Neural progenitor cell (in vitro differentiated cells): ENCODE data around the gene HYCC2. TPM values are rescaled to one million over a fixed set of nuclear protein-coding genes. Genes with fewer than 3 reads are reported as not detected.
"Not testable (repeated sequence)": the region's sequence is repeated elsewhere in the genome, so short reads cannot be mapped to it uniquely, and the experiment has no call there.

Experiments used
- DNase-seq: peaks from one replicate; pipeline ENCODE4 v3.0.0-alpha.2; 2016; ENCODE audit warnings: low spot score
- H2AFZ ChIP-seq: fragments of 200-600 bp; sonication (generic); replicated peaks from 2 replicates; pipeline ENCODE4 v1.6.1; 2016; ENCODE audit warnings: antibody characterized with exemption
- H3F3A ChIP-seq: fragments of 200-600 bp; sonication (generic); 2 replicates; pipeline ENCODE4 v1.6.1; 2016; ENCODE audit warnings: antibody characterized with exemption, low read depth
- H3K27ac ChIP-seq: fragments of 200-600 bp; sonication (generic); 2 replicates; pipeline ENCODE4 v1.5.1; 2016; ENCODE audit warnings: mild to moderate bottlenecking
- H3K27me3 ChIP-seq: fragments of 200-600 bp; sonication (generic); 2 replicates; pipeline ENCODE4 v1.6.1; 2016; ENCODE audit warnings: mild to moderate bottlenecking, moderate library complexity
- H3K36me3 ChIP-seq: fragments of 200-600 bp; sonication (generic); 2 replicates; pipeline ENCODE4 v1.5.1; 2016
- H3K4me1 ChIP-seq: fragments of 200-600 bp; sonication (generic); 2 replicates; pipeline ENCODE4 v1.6.1; 2016; ENCODE audit warnings: mixed run types
- H3K4me2 ChIP-seq: fragments of 200-600 bp; sonication (generic); 2 replicates; pipeline ENCODE4 v1.6.1; 2016
- H3K4me3 ChIP-seq: fragments of 200-600 bp; sonication (generic); 2 replicates; pipeline ENCODE4 v1.5.1; 2016
- H3K79me2 ChIP-seq: fragments of 200-600 bp; sonication (generic); 2 replicates; pipeline ENCODE4 v1.6.1; 2016; ENCODE audit warnings: low read depth
- H3K9ac ChIP-seq: fragments of 200-600 bp; sonication (generic); 2 replicates; pipeline ENCODE4 v1.6.1; 2016
- H3K9me3 ChIP-seq: fragments of 200-600 bp; sonication (generic); 2 replicates; pipeline ENCODE4 v1.5.1; 2016; ENCODE audit warnings: low read depth
- H4K20me1 ChIP-seq: fragments of 200-600 bp; sonication (generic); 2 replicates; pipeline ENCODE4 v1.6.1; 2016; ENCODE audit warnings: low read depth
- H3K27ac Mint-ChIP-seq: 3 replicates; pipeline ENCODE4 v1.8.0; 2021; ENCODE audit warnings: mixed read lengths
- H3K27me3 Mint-ChIP-seq: 2 replicates; pipeline ENCODE4 v1.8.0; 2022; ENCODE audit warnings: low read depth, mild to moderate bottlenecking, inconsistent platforms, moderate library complexity, mixed read lengths; ENCODE audit not compliant: insufficient read depth
- H3K36me3 Mint-ChIP-seq: 3 replicates; pipeline ENCODE4 v1.8.0; 2021; ENCODE audit warnings: mixed read lengths
- H3K4me1 Mint-ChIP-seq: 3 replicates; pipeline ENCODE4 v1.8.0; 2021; ENCODE audit warnings: mixed read lengths
- H3K4me3 Mint-ChIP-seq: 3 replicates; pipeline ENCODE4 v1.8.0; 2021; ENCODE audit warnings: mild to moderate bottlenecking, moderate library complexity, mixed read lengths
- H3K9me3 Mint-ChIP-seq: 3 replicates; pipeline ENCODE4 v1.8.0; 2020; ENCODE audit warnings: mixed read lengths
- EZH2 ChIP-seq: fragments of 200-600 bp; sonication (generic); IDR thresholded peaks from 2 replicates; pipeline ENCODE4 v1.6.1; 2017; ENCODE audit warnings: antibody characterized with exemption, mild to moderate bottlenecking, moderate library complexity
- EZH2phosphoT487 ChIP-seq: fragments of 200-600 bp; sonication (generic); IDR thresholded peaks from 2 replicates; pipeline ENCODE4 v1.6.1; 2017; ENCODE audit warnings: antibody characterized with exemption
- total RNA-seq: library from RNA; depleted of rRNA; stranded (reverse); fragments of >200 nt; gene quantifications from 2 replicates; pipeline ENCODE4 v1.2.3, GENCODE V29; 2015; ENCODE audit warnings: low replicate concordance
- TF ChIP-seq, protein P1 (sequence below): fragments of 200-600 bp; sonication (generic); IDR thresholded peaks from 2 replicates; pipeline ENCODE4 v1.5.1; 2017; ENCODE audit warnings: antibody characterized with exemption, mild to moderate bottlenecking

Gene HYCC2
- total RNA-seq, 1 donor from 2014 or later = 9.1 TPM

GRCh38 chr2:201073071-201073470 is 1.6 kb upstream of the HYCC2 start:
- no peaks in the 10 kb centered on the region for H3K9me3 ChIP-seq
- peaks cover 11% of the 10 kb centered on the region for H3K4me1 ChIP-seq
- no peak overlapping the region for H3K27ac ChIP-seq
- H3K9ac ChIP-seq = no peak overlapping the region
- H3K4me2 ChIP-seq = peak overlapping the region; percentile 97
- H3K4me3 ChIP-seq = peak overlapping the region; percentile 88
- H3K27me3 ChIP-seq = no peaks in the 10 kb centered on the region
- Mint-ChIP-seq H3K4me1 (peaks cover 26% of the 10 kb centered on the region), H3K36me3 (no peaks in the 10 kb centered on the region), H3K9me3 (no peaks in the 10 kb centered on the region), H3K27ac (no peak overlapping the region), H3K4me3 (peak overlapping the region; percentile 97), H3K27me3 (peaks cover 2% of the 10 kb centered on the region)
- H3F3A ChIP-seq = peaks cover 15% of the 10 kb centered on the region
- DNase-seq = no peak
- no peak overlapping the region for H2AFZ ChIP-seq
- peaks cover 53% of the 10 kb centered on the region for H3K79me2 ChIP-seq
- TF ChIP-seq, protein P1, sequence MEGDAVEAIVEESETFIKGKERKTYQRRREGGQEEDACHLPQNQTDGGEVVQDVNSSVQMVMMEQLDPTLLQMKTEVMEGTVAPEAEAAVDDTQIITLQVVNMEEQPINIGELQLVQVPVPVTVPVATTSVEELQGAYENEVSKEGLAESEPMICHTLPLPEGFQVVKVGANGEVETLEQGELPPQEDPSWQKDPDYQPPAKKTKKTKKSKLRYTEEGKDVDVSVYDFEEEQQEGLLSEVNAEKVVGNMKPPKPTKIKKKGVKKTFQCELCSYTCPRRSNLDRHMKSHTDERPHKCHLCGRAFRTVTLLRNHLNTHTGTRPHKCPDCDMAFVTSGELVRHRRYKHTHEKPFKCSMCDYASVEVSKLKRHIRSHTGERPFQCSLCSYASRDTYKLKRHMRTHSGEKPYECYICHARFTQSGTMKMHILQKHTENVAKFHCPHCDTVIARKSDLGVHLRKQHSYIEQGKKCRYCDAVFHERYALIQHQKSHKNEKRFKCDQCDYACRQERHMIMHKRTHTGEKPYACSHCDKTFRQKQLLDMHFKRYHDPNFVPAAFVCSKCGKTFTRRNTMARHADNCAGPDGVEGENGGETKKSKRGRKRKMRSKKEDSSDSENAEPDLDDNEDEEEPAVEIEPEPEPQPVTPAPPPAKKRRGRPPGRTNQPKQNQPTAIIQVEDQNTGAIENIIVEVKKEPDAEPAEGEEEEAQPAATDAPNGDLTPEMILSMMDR = no peak
- no peak for TF ChIP-seq EZH2phosphoT487
- no peak for TF ChIP-seq EZH2
- no peaks in the 10 kb centered on the region for H4K20me1 ChIP-seq
- H3K36me3 ChIP-seq = no peaks in the 10 kb centered on the region

- Histone ChIP-seq H3K4me1 (peaks cover 11% of the 10 kb centered on the region), H3F3A (peaks cover 15% of the 10 kb centered on the region), H3K79me2 (peaks cover 62% of the 10 kb centered on the region), H3K27me3 (no peaks in the 10 kb centered on the region), H3K9ac (peak overlapping the region; percentile 86), H2AFZ (peak overlapping the region; percentile 96), H3K9me3 (no peaks in the 10 kb centered on the region), H3K4me3 (peak overlapping the region; percentile 88), H4K20me1 (no peaks in the 10 kb centered on the region), H3K36me3 (no peaks in the 10 kb centered on the region), H3K4me2 (peak overlapping the region; percentile 97), H3K27ac (peak overlapping the region; percentile 84)
- H3K36me3 Mint-ChIP-seq = no peaks in the 10 kb centered on the region
- TF ChIP-seq EZH2phosphoT487 = no peak
- DNase-seq = no peak
- H3K27ac Mint-ChIP-seq = peak overlapping the region; percentile 98
- no peaks in the 10 kb centered on the region for H3K9me3 Mint-ChIP-seq
- H3K4me3 Mint-ChIP-seq = peak overlapping the region; percentile 97
- H3K4me1 Mint-ChIP-seq = peaks cover 26% of the 10 kb centered on the region
- H3K27me3 Mint-ChIP-seq = peaks cover 2% of the 10 kb centered on the region
These were observed 695 bp upstream of the HYCC2 start for GRCh38 chr2:201072201-201072530.

- peak overlapping the region; percentile 97 for H3K4me3 Mint-ChIP-seq
- Histone ChIP-seq H3K27me3 (no peaks in the 10 kb centered on the region), H3K4me3 (peak overlapping the region; percentile 88), H3K79me2 (peaks cover 70% of the 10 kb centered on the region), H3F3A (peaks cover 15% of the 10 kb centered on the region), H4K20me1 (no peaks in the 10 kb centered on the region), H3K27ac (no peak overlapping the region), H3K36me3 (no peaks in the 10 kb centered on the region), H3K9ac (peak overlapping the region; percentile 67), H3K4me1 (peaks cover 11% of the 10 kb centered on the region), H3K9me3 (no peaks in the 10 kb centered on the region), H2AFZ (peak overlapping the region; percentile 96), H3K4me2 (peak overlapping the region; percentile 97)
- peak overlapping the region; percentile 98 for H3K27ac Mint-ChIP-seq
- peak; percentile 3 for DNase-seq
- peaks cover 26% of the 10 kb centered on the region for H3K4me1 Mint-ChIP-seq
- TF ChIP-seq, protein P1 = no peak
- TF ChIP-seq EZH2phosphoT487 = no peak
- H3K27me3 Mint-ChIP-seq = peaks cover 2% of the 10 kb centered on the region
- no peaks in the 10 kb centered on the region for H3K36me3 Mint-ChIP-seq
- H3K9me3 Mint-ChIP-seq = no peaks in the 10 kb centered on the region
These were observed 458 bp downstream of the HYCC2 start for GRCh38 chr2:201070948-201071478.

DNA sequence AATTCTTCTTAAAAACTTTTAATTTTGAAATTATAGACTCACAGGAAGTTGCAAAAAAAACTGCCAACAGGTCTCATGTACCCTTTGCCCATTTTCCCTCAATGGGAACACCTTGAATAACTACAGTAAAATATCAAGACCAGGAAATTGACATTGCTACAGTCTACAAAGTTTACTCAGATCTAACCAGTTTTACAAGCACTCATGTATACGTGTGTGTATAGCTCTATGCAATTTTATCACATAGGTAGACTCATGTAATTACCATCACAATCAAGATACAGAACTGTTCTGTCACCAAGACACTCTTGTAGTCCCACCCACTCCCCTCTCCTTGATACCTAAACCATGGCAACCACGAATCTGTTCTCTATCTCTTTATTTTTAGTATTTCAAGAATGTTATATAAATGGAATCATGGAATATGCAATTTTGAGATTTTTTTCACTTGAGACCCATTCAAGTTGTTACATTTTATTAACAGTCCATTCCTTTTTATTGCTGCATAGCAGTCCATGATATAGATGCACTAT is 6.6 kb downstream of the HYCC2 start:
- H3K27ac ChIP-seq = no peak overlapping the region
- no peak overlapping the region for H2AFZ ChIP-seq
- H3K4me1 ChIP-seq = peaks cover 3% of the 10 kb centered on the region
- H3K4me1 Mint-ChIP-seq = peaks cover 10% of the 10 kb centered on the region
- H3K27me3 ChIP-seq = no peaks in the 10 kb centered on the region
- no peaks in the 10 kb centered on the region for H3F3A ChIP-seq
- H4K20me1 ChIP-seq = no peaks in the 10 kb centered on the region
- no peaks in the 10 kb centered on the region for H3K36me3 Mint-ChIP-seq
- no peak overlapping the region for H3K9ac ChIP-seq
- H3K4me3 ChIP-seq = no peak overlapping the region
- no peaks in the 10 kb centered on the region for H3K27me3 Mint-ChIP-seq
- no peaks in the 10 kb centered on the region for H3K9me3 ChIP-seq
- DNase-seq = no peak
- H3K36me3 ChIP-seq = no peaks in the 10 kb centered on the region
- H3K4me2 ChIP-seq = no peak overlapping the region
- peaks cover 46% of the 10 kb centered on the region for H3K79me2 ChIP-seq
- no peaks in the 10 kb centered on the region for H3K9me3 Mint-ChIP-seq
- TF ChIP-seq EZH2 (no peak), EZH2phosphoT487 (no peak)
- TF ChIP-seq, protein P1 = no peak
- H3K27ac Mint-ChIP-seq = no peak overlapping the region
- H3K4me3 Mint-ChIP-seq = no peak overlapping the region

DNA sequence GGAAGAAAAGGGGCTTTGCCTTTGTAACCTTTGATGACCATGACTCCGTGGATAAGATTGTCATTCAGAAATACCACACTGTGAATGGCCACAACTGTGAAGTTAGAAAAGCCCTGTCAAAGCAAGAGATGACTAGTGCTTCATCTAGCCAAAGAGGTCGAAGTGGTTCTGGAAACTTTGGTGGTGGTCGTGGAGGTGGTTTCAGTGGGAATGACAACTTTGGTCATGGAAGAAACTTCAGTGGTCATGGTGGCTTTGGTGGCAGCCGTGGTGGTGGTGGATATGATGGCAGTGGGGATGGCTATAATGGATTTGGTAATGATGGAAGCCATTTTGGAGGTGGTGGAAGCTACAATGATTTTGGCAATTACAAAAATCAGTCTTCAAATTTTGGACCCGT is 8.0 kb downstream of the HYCC2 start:
- not testable (repeated sequence) for H3K9me3 Mint-ChIP-seq, H3K27ac Mint-ChIP-seq, H3K4me1 Mint-ChIP-seq, H3K36me3 Mint-ChIP-seq, H3K4me2 ChIP-seq, H3K27me3 ChIP-seq, H3K9ac ChIP-seq, H3K4me1 ChIP-seq, H3K27me3 Mint-ChIP-seq, H3K4me3 Mint-ChIP-seq, H3K9me3 ChIP-seq, H3K4me3 ChIP-seq, H3K36me3 ChIP-seq, DNase-seq, H3F3A ChIP-seq, H4K20me1 ChIP-seq, H3K27ac ChIP-seq, H2AFZ ChIP-seq
- peaks cover 35% of the 10 kb centered on the region for H3K79me2 ChIP-seq
